ENCODE measurements around the gene LRRC32.

LRRC32 gene

GRCh38 chr11:76695771-76696170, 25.2 kb upstream of the LRRC32 start:
- ATAC-seq, result no peak
- no peak for TF ChIP-seq CSRNP3 (CRISPR knock-in tag; IDR thresholded peaks at IDR 0.05)
- TF ChIP-seq ISL1 (CRISPR knock-in tag; IDR thresholded peaks at IDR 0.05), result no peak
- no peak for TF ChIP-seq ZNF8 (CRISPR knock-in tag; IDR thresholded peaks at IDR 0.05)
- no peak for TF ChIP-seq ZFP30 (CRISPR knock-in tag; IDR thresholded peaks at IDR 0.05)
- no peak for TF ChIP-seq ESRRG (CRISPR knock-in tag; IDR thresholded peaks at IDR 0.05)
- TF ChIP-seq TSHZ2 (CRISPR knock-in tag; IDR thresholded peaks at IDR 0.05), result no peak
- TF ChIP-seq SNAI2 (CRISPR knock-in tag; IDR thresholded peaks at IDR 0.05), result no peak

GRCh38 chr11:76695133-76695532, 24.6 kb upstream of the LRRC32 start:
- ATAC-seq, result no peak
- TF ChIP-seq SNAI2 (CRISPR knock-in tag; IDR thresholded peaks at IDR 0.05), result no peak
- TF ChIP-seq CREB5 (CRISPR knock-in tag; IDR thresholded peaks at IDR 0.05; ENCODE audit: low read depth), result no peak

- no peak for TF ChIP-seq ZNF70 (CRISPR knock-in tag; IDR thresholded peaks at IDR 0.05)
- ATAC-seq, result no peak
Measured at GRCh38 chr11:76694664-76695063, 24.1 kb upstream of the LRRC32 start.

- ATAC-seq, result no peak
- no peak for TF ChIP-seq ZC3H10 (CRISPR knock-in tag; IDR thresholded peaks at IDR 0.05)
Measured at GRCh38 chr11:76693806-76694205, 23.3 kb upstream of the LRRC32 start.

GRCh38 chr11:76692956-76693355, 22.4 kb upstream of the LRRC32 start:
- ATAC-seq, result no peak
- TF ChIP-seq SNAI2 (CRISPR knock-in tag; IDR thresholded peaks at IDR 0.05), result no peak

- no peak for ATAC-seq
- TF ChIP-seq POU6F1 (CRISPR knock-in tag; IDR thresholded peaks at IDR 0.05; ENCODE audit: borderline replicate concordance, low read depth), result no peak
- TF ChIP-seq ZFP30 (CRISPR knock-in tag; IDR thresholded peaks at IDR 0.05), result no peak
- no peak for TF ChIP-seq ZNF565 (CRISPR knock-in tag; conservative IDR thresholded peaks at IDR 0.05; ENCODE audit: low read depth)
- no peak for TF ChIP-seq CSDC2 (CRISPR knock-in tag; IDR thresholded peaks at IDR 0.05)
- no peak for TF ChIP-seq TSHZ2 (CRISPR knock-in tag; IDR thresholded peaks at IDR 0.05)
- TF ChIP-seq GLIS3 (CRISPR knock-in tag; IDR thresholded peaks at IDR 0.05), result no peak
- no peak for TF ChIP-seq ZNF70 (CRISPR knock-in tag; IDR thresholded peaks at IDR 0.05)
- no peak for TF ChIP-seq ISL1 (CRISPR knock-in tag; IDR thresholded peaks at IDR 0.05)
- no peak for TF ChIP-seq SNAI2 (CRISPR knock-in tag; IDR thresholded peaks at IDR 0.05)
- TF ChIP-seq TOX (CRISPR knock-in tag; IDR thresholded peaks at IDR 0.05; ENCODE audit: borderline replicate concordance), result no peak
- TF ChIP-seq ZFP3 (CRISPR knock-in tag; IDR thresholded peaks at IDR 0.05), result no peak
- no peak for TF ChIP-seq RARB (CRISPR knock-in tag; IDR thresholded peaks at IDR 0.05)
- no peak for TF ChIP-seq PPARA (CRISPR knock-in tag; IDR thresholded peaks at IDR 0.05; ENCODE audit: borderline replicate concordance)
- TF ChIP-seq ZNF8 (CRISPR knock-in tag; IDR thresholded peaks at IDR 0.05), result no peak
Measured at GRCh38 chr11:76691655-76692054, 21.1 kb upstream of the LRRC32 start.

Measured in SK-N-SH treated with all-trans-retinoic acid at 6 μM for 48 hours (cell line).